DND-41 (cell line): ENCODE results near the gene BCKDK.

Experiments
- CTCF ChIP-seq: IDR thresholded peaks from 2 replicates; pipeline ENCODE4 v1.5.1; 2012; ENCODE audit warnings: borderline replicate concordance, low read length, moderate library complexity, mild to moderate bottlenecking; ENCODE audit not compliant: poor library complexity, severe bottlenecking; ENCODE audit errors: extremely low read depth
- EZH2 ChIP-seq: IDR thresholded peaks from 3 replicates; pipeline ENCODE4 v1.6.1; 2012; ENCODE audit warnings: borderline replicate concordance, low read depth, mild to moderate bottlenecking, moderate library complexity, low read length, inconsistent platforms; ENCODE audit not compliant: severe bottlenecking

- TF ChIP-seq CTCF (no peak), EZH2 (no peak)
Measured at GRCh38 chr16:31108035-31108793, at the start of gene BCKDK.
